NOMO-1 treated with DMSO at 0.1 percent for 48 hours (cell line): Measurements from ENCODE around the gene PSMB9.

Experiments used
- DNase-seq: peaks from one replicate; lab custom pipeline; 2025; ENCODE audit not compliant: unreplicated experiment; lab: John Stamatoyannopoulos, UW

The PSMB9 gene

DNA sequence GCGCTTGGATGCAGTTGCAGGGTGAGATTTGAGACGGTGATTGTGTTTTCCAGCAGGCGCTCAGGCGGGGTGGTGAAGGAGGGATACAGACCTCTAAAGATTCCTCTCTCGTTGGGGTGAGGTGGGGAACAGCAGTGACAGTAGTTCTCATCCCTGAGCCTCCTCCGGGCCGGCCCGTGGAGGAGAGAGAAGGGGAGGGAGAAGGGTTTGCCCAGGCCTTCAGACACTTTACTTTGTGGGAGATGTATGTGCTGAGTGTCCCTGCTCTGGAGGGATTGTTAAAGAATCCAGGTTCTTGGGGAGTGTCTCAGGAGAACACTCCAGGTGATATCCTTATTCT is 41.0 kb downstream of the PSMB9 start:
- DNase-seq = no peak

DNA sequence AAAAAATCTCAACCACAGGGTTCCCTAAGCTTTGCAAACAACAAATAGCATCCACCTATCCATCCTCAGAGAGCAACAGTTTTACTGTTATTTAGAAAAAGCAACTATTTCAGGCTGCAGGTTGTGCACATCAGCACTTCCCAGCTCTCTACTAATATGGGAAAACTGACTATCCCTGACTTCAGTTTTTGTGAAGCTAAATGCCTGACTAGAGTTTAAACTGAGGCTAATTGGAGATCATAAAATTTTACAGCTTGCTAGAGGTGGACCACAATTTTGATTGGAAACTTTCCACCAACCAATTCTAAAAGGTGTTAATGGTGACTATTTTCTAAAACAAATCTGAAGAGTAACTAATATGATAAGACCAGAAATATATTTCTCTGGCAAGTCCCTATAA is 50.0 kb downstream of the PSMB9 start:
- DNase-seq = no peak

DNA sequence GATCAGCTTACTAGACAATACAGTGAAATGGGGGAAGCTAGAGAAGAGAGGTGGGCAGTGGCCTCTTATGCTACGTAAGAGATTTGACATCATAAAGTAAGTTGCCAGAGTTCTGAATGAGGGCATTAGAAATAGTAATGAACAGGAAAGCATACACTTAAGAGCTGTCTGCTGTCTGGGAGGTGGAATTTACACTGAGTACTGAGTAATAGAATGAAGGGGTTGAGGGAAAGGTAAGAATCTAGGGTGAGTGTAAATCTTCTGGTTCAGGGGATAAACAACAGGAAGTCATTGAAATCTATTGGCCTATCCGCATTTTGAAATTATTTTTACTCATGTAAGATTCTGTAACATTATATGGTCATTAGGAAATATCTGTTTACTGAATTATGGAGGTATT is 51.1 kb downstream of the PSMB9 start:
- DNase-seq = no peak

DNA sequence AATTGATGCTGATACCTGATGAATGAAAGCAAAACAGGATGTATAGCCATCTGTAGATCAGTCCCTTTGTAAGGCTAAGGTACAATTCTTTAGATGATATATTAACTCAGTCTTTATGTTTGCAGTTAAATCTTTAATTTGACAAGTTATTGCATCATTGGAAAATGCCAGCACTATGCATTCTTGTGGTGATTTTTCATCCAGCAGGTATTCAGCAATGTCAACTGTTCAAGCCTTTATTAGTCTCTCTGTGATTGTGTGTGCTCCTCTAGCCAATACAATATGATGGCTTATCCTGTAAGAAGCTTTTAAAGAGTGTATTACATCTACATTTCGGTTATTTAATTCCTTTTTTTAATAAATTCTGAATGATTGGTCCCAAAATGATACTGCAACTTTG is 52.5 kb downstream of the PSMB9 start:
- no peak for DNase-seq

DNA sequence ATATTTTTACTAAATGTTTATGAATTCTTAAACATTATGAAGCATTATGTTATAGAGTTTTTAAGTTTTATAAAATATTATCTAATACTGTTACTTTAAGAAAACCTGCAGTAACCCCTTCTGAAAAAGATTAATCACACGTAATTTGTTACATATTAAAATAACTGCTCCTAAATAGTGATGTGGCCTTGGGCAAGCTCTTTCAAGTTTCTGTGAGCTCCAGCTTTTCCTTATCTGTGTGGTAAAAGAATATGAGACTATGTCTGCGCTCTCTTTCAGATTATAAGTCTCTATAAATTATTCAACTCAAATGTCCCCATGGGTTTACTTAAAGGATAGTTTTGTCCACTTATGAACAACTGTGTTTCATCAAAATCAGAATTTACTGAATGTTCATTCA is 54.9 kb downstream of the PSMB9 start:
- no peak for DNase-seq
